ENCODE results near the gene CIT.

- TF ChIP-seq POLR2A (IDR thresholded peaks at IDR 0.05) (no peak), CTCF (IDR thresholded peaks at IDR 0.05) (no peak)
Measured at GRCh38 chr12:119682639-119683252, 194.4 kb downstream of the CIT start.

All from Peyer's patch (tissue), 4 donors.